Measurements from ENCODE around the gene ZGPAT.
"Not testable (repeated sequence)": the region's sequence is repeated elsewhere in the genome, so short reads cannot be mapped to it uniquely, and the experiment has no call there.

Gene ZGPAT

DNA sequence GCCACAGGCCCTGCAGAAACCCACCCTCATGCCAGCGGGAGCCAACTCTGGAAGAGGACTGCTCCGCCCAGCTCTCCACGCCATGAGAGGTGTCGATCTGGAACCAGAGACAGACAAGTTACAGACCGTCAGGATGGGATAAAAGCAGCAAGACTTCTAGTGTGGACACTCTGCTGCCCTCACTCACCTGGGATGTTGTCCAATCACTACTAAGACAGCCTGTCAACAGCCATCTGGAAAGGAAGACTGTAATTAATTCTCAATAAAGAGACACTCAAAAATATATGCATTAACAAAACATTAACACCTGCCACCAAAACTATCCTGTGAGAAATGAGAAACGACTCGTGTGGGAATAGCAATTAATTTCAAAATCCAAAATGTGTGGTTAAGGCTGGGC, 60.0 kb downstream of the ZGPAT start:
- DNase-seq, result no peak

DNA sequence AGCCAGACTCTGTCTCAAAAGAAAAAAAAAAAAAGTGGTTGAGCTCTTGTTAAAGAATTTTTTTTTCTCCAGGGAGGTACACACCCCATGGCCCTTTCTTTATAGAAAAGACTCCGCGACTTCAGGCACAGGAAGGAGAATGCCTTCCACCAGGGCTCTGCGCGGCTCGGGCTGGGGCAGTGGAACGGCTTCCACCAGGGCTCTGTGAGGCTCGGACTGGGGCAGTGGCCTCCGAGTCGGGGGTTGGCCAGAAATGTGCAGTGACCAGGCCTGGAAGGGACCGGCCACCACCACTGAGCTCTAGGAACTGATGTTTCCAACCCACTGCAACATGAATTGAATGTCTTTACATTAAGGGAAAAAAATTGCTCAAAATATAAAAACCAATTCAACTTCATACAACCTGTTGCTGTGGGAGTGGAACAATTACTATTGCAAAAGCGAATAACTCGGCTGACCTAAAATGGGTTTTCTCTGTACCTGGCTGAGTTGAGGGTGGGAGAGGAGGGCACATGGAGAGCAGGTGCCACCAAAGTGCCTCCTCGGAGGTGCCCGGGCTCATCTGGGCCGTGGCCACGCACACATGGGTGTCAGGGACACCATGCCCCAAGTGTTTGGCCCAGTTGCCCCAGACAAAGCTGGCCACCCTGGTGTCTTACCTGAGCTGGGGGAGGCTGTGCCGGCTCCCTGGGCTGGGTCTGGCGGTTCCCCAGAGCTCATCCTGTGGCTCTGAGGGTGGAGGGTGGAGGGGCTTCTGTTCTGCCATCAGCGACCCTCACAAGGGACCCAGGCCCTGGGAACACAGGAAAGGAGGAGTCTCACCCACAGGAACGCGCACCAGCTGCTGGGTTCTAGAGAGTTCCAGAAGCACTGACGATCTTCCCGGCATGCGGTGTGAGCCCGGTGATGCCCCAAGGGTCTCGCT, 61.0 kb downstream of the ZGPAT start:
- DNase-seq, result no peak

DNA sequence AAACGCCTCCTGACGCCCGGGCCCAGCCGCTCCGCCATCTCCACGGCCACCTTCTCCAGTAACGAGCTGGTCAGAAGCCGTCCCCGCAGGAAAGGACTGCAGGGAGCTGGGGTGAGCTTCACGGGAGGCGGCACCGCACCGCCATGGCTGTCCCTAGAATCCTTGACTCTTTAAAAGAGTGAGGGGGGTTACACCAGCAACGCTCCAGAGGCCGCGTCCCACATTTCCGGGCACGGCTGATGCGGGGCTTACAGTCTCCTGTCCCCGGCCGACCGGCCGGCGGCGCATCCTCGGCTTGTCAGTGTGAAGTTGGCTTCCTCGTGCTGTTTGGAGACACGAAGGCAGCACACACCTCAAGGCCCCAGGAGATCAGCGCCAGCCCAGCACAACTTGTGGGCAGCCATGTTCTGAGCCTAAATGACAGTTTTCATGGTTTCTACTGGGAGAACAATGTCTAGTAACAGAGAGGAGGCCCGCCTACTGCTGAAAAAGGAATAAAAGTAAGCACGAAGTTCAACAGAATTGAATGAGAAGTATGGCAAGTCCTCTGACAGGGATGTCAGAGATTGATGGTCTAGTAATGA, 62.1 kb downstream of the ZGPAT start:
- DNase-seq, result no peak

DNA sequence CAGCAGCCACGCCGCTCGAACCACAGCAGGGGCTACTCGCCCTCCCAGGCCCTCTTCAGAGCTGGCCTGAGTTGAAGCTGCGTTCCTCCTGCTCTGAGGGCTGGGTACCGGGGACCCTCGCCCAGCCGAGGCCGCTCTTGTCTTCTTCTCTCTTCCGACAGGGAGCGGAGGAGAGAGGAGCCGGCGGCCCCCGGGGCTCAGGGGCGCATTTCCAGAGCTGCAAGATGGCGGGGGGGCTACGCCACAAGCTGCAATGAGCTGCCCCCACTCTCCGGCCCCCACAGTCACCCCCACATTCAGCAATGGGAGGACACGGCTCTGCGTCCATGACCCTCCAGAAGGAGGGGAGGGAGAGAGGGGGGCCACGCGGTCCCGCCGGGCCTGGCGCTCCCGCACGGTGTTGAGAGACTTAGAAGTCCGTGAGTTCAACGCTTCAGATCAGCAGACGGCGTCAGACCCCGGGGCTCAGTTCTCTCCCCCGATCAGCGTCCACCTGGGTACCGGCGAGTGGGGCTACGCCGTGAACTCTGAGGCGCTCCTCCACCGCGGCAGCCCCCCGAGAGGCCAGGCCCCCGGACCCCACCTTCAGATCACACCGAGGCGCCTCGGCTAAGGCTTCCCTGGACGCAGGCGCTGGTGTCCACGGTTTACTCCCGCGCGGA, 63.3 kb downstream of the ZGPAT start:
- no peak for DNase-seq

DNA sequence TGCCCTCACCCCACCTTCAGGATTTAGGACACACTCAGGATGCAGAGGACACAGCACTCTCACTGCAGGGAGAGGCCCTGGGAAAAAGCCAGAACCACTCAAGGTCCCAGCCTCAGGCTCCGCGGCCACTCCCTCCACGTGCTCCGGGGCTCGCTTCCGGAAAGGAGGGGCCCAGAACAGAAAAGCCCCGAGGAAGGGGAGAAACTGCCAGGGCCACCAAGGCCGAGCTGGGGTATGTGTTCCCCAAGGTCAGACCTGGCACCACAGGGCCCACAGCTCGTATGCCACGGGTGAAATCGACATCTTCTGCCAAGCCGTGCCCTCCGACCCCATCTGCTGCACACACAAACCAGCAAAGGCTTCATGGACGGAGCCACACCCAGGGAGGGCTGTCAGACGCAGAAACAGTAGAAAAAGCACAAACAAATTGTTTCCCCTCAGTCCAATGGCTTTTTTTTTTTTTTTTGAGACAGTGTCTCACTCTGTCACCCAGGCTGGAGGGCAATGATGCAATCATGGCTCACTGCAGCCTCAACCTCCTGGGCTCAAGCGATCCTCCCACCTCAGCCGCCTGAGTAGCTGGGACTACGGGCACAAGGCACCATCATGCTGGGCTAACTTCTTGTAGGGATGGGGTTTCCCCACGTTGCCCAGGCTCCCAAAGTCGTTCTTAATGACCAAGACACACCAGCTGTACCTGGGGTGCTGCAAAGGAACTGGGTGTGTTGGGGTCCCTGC, 65.1 kb downstream of the ZGPAT start:
- DNase-seq, result no peak

DNA sequence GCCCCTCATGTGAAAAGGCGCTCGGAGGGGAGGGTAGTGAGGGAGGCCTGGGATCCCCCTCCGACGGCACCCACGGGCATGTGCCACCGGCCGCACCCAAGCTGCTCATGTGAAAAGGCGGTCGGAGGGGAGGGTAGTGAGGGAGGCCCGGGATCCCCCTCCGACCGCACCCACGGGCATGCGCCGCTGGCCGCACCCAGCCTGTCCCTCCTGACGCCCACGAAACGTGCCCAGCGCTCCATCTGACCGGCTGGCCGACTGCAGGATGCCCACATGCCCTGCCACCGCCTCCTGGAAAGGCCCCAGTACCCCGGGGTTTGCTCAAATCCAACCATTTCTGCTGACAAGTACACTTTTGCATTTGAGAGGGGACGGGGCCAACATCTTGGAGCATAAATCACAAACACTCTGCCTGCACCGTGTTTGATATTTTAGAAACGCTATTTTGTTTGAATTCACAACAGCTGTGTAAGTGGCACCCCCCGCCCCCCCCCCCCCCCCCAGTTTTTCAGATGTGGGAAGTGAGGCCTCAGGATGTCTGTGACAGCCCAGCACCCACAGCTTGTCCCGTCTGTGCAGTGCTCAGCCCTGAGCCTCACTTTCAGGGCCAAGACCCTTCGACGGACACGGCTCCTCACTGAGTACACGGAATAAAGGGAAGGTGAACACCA, 65.9 kb downstream of the ZGPAT start:
- DNase-seq, result no peak

DNA sequence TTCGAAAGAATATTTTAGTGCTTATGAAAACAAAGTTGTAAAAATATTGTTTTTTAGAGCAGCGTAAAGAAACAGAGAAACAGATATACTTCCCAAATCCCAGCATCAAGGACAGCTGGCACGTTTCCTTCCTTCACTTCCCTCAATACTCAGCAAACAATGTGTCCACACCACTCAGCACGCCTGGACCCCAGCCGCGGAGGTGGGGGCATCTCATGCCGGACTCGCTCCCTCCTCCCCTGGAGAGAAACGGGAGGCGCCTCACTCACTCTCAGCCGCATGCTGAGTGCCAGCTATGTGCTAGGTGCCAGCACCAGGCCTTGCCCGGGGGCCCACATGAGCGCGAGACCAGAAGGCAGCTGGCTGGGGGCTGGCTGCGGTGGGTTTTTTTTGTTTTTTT, 66.5 kb downstream of the ZGPAT start:
- DNase-seq, result no peak

DNA sequence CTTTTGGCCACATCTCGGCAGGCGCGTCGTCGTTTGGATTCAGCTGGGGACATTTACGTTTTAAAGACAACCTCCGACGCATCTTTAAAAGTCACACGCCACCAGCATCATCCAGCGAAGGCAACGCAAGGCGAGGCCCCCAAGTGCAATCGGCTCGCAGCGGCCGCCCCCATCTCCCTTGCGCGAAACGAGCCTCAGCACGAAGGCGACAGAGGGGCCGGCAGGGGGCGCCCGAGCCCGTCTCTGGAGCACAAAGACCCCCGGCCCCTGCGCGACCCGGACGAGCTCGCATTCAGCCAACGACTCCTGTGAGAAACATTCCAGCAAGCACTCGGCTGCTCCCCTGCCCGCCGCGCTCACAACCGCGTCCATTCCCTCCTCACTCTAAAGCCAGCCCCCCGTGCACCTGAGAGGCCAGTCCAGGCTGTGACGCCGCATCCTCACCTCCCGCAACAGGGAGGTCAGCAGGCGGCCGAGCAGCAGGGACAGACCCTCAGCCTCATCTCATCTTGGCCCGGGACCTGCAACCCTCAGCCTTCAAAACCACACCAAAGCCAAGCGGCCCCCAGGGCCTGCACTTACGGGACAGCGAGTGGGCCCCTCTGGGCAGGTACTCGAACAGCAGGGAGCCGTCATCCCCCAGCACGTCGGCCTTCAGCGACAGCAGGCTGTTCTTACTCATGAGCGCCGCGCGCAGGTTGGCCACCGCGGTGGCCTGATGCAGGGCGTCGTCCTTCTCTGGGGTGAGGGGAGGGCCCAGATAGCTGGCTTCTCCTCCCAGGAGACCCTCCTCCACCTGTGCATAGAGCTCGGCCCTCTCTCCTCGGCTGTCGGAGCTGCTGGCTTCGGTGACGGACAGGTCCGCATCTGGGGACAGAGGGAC, 67.5 kb downstream of the ZGPAT start:
- DNase-seq, result no peak

DNA sequence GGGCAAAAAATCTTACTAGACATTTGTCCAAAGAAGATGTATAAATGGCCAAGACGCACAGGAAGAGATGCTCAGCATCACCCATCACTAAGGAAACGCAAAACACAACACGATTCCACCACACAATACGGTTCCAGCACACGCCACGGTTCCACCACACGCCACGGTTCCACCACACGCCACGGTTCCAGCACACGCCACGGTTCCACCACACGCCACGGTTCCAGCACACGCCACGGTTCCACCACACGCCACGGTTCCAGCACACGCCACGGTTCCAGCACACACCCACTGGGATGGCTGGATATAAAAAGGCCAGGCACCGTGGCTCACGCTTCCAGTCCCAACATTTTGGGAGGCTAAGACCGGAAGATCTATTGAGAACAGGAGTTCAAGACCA, 69.0 kb downstream of the ZGPAT start:
- not testable (repeated sequence) for DNase-seq

DNA sequence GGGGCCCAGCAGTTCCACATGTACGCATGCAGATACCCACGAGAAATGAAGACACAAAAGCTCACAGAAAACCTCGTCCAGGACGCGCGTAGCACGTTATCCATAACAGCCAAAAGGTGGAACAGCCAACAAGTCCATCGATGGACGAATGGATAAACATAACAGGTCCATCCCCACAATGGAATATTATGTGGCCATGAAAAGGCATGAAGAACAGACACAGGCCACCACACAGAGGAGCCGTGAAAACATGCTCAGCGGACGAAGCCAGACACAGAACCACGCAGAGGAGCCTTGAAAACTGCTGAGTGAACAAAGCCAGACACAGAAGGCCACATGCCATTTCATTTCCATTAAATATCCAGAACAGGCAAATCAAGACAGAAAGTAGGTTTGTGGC, 69.8 kb downstream of the ZGPAT start:
- DNase-seq, result no peak

DNA sequence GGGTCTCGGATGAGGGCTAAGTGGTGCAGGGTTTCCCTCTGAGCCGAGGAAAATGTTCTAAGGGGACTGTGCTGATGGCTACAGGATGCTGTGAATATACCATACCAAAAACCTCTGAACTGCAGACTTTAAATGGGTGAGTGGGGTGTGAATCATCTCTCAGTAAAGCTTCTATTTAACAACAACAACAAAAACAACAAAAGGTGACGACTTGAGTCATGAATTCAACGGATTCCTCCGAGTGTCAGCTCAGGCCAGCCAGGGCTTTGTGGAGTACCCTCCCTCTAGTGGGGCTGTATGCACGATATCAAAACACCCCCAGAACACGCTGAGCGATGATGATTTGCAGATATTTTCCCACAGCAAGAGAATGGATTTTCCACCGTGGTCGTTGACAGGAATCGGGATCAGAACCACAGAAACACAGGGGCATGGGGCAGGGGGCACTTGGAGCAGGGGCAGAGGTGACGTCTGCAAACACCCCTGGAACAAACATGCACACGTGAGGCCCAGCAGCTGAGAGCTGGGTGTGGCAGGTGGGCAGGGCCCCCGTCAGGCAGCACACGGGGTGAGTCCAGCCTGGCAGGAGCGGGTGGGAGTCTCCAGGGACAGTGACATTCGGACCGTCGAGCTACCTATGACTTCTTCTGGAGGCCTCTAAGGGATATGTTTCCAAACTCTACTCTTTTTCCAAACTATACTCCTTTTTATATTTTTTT, 70.4 kb downstream of the ZGPAT start:
- DNase-seq, result no peak

DNA sequence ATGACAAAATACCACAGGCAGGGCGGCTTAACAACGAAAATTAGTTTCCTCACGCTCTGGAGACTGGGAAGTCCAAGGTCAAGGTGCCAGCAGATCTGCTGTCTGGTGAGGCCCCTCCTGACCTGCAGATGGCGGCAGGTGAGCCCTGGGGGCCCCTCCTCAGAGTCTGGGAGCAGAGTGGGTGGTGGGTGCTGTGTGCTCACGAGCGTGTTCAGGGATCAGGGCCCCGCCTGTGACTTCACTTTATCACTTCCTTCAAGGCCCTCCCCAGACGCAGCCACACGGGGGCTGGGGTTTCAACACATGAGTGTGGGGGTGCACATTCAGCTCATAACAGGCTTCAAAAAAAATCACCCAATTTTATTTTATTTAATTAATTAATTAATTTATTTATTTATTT, 71.0 kb downstream of the ZGPAT start:
- no peak for DNase-seq

DNA sequence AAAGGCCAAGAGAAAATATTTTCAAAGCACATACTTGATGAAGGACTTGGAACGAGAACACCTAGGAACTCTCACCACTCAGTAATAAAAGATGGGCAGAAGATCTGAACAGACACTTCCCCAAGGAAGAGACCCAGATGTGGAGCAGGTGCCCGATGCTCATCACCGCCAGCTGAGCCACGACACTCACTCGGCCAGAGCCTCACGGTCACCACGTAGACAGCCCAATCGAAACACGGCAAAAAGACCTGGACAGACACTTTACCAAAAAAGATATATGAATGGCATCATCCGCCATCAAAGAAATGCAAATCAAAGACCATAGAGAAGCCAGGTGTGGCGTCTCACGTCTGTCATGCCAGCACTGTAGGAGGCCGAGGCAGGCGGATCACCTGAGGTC, 73.3 kb downstream of the ZGPAT start:
- no peak for DNase-seq

DNA sequence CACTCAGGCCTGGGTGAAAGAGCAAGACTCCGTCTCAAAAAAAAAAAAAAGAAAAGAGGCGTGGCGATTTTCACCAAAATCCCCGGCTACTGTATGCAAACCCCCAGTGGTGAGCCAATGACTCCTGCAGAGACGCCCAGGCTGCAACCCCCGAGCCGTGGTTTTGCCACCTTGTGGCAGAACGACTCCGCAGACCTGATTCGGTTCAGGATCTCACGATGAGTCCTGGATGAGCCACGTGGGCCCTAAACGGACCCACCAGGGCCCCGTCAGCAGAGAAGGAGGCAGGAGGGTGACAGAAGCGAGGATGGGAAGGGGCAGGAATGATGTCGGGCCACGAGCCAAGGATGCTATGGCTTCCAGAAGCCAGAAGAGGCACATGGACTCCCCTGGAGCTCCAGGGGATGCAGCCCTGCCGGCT, 74.2 kb downstream of the ZGPAT start:
- no peak for DNase-seq

DNA sequence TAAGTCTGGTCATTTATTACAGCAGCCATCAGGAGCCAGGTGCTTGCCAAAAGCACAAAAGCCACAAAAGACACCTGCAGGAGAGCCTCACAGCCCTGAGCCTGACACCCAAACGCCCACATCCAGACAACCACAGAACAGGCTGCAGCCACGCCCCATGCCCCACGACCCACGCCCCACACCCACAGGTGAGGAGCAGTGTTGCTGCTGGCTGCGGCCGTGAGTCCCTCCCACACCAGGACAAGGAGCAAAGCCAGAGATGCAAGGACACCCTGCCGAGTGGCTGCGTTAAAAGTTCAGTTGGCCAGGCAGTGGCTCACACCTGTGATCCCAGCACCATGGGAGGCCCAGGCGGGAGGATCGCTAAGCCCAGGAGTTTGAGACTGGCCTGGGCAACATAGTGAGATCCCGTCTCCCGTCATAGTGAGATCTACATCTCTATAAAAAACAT, 74.7 kb downstream of the ZGPAT start:
- no peak for DNase-seq

DNA sequence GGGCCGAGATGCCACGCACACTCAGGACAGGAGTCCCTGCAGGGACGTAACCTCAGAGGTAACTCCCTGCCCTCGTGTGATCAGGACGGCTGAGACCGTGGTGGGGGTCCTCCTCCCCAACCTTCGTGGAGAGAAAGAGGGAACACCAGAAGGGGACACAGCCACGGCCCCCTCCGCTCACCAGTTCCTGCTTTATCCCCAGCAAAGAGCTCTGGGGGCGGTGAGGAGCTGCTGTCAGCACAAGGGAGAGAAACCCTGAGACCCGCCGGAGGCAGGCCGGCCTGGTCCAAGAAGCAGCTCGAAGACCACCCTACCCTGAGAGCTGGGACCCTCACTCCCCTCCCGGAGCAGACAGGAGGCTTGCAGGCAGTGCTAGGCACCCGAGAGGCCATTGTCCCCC, 76.1 kb downstream of the ZGPAT start:
- DNase-seq, result no peak

DNA sequence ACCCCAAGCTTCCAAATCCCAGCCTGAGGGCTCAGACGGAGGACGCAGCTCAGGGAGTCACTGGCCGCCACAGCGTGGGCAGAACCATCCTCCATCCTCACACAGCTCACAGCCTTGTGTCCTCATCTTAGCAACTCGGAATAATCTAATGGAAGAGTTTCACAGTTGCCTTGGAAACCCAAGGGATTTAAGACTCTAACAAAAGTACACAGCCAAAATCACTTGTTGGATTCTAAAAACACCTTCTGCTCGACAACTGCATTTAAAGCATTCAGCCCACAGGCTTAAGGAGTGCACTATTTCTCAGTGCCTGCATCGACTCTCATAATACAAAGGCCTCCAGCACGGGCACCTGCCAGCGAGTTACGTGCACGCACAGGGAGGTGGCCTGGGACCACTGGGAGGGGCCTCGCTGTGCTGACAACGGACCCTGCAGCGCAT, 77.9 kb downstream of the ZGPAT start:
- no peak for DNase-seq
